ENCODE measurements around the gene TEX54. TPM values are rescaled to one million over a fixed set of nuclear protein-coding genes. Genes with fewer than 3 reads are reported as not detected.

Gene TEX54
- total and polyA plus RNA-seq, 2 of the 13 experiments (the other 11 are each of a cell fraction or from before 2014, with no cell fraction given) = not detected

DNA sequence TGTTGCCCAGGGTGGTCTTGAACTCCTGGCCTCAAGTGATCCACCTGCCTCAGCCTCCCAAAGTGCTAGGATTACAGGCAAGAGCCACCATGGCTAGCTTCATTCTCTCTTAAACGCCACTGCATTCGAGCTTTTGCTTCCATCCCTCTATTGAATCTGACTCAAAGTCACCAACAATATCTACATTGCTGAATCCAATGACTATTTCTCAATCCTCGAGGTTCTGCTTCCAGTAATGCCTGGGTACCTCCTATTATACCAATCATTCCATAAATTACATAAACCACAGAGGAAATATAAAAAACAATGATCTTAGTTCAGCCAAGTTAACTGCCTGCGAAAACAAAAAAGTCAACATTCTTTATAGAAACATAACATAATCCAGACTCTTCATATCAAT lies 15.5 kb downstream of the TEX54 start (continued):
- no peak for TF ChIP-seq AGO2 (optimal IDR thresholded peaks at IDR 0.05; ENCODE audit: low read depth, low read length)

DNA sequence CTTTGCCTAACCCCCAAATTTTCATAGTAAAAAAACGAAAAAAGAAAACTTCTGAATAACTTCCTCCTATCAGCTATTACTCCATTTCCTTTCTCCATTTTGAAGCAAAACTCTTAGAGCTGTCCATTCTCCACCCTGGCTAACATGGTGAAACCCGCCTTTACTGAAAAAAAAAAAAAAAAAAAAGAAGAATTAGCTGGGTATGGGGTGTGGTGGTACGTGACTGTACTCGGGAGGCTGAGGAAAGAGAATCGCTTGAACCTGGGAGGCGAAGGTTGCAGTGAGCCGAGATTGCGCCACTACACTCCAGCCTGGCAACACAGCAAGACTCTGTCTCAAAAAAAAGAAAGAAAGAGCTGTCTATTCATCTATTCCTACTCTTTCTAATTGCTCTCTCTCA lies 16.1 kb downstream of the TEX54 start:
- H3K4me1 ChIP-seq (ENCODE audit: insufficient read depth, low read length) = peaks cover 11% of the 10 kb centered on the region
- H3K27me3 ChIP-seq (ENCODE audit: control insufficient read depth in 1 of 2, insufficient read depth in 2 of 2, low read length in 2 of 2) = no peaks in the 10 kb centered on the region
- POLR2A ChIA-PET = interaction anchor here (0.7 to 1.5 kb wide), 8 partner anchors 10 to 89 kb away, joined by 3 to 7 read pairs (median 4); partner anchors contain the start of genes HNRNPUL2, STX5 and WDR74
- WGBS (ENCODE audit: low lambda C conversion rate) = 94% methylated on average over 8 of the region's 8 CpGs
- peaks cover 4 to 29% of the 10 kb centered on the region in 2 experiments; a peak in 4 of 5 replicates for H3K36me3 ChIP-seq (replicated peaks in 1 of 2; ENCODE audit: control insufficient read depth in 1 of 2, insufficient read depth in 2 of 2, low read length in 2 of 2)
- H3K4me3 ChIP-seq (replicated peaks in 1 of 3; ENCODE audit: insufficient read depth in 1 of 3, low read depth in 2 of 3, low read length in 3 of 3) = no peak overlapping the region
- BruUV-seq (replicated peaks) = no TSS peak
- H3K79me2 ChIP-seq (ENCODE audit: insufficient read depth, low read length) = no peaks in the 10 kb centered on the region
- H3K9ac ChIP-seq (ENCODE audit: insufficient read depth, low read depth, low read length) = no peak overlapping the region
- H4K20me1 ChIP-seq (ENCODE audit: insufficient read depth, low read length) = no peaks in the 10 kb centered on the region
- CTCF ChIA-PET (ENCODE audit: low intra/inter-chr PET ratio, low total read pairs) = no interaction called here
- intact Hi-C loops (cut with micrococcal nuclease; ENCODE audit: unreplicated experiment) = no loop called here
- in situ Hi-C loops (cut with HindIII; ENCODE audit: extremely low pct_ligation_motif_present, low pct_unique_long_range_greater_than_20kb) = no loop called here
- DNase-seq (ENCODE audit: low spot score) (no peak), ATAC-seq (no peak), FAIRE-seq (no peak)
- no peak overlapping the region for H2AFZ ChIP-seq (ENCODE audit: low read length)
- no peaks in the 10 kb centered on the region for H3K9me3 ChIP-seq (ENCODE audit: low read length)
- H3K4me2 ChIP-seq (ENCODE audit: low read depth, low read length) = no peak overlapping the region
- H3K27ac ChIP-seq (ENCODE audit: extremely low read length, insufficient read depth, low read length) = no peak overlapping the region
- no peak for TF ChIP-seq ZNF614 (CRISPR knock-in tag; IDR thresholded peaks at IDR 0.05; ENCODE audit: borderline replicate concordance)
- TF ChIP-seq, protein P1, sequence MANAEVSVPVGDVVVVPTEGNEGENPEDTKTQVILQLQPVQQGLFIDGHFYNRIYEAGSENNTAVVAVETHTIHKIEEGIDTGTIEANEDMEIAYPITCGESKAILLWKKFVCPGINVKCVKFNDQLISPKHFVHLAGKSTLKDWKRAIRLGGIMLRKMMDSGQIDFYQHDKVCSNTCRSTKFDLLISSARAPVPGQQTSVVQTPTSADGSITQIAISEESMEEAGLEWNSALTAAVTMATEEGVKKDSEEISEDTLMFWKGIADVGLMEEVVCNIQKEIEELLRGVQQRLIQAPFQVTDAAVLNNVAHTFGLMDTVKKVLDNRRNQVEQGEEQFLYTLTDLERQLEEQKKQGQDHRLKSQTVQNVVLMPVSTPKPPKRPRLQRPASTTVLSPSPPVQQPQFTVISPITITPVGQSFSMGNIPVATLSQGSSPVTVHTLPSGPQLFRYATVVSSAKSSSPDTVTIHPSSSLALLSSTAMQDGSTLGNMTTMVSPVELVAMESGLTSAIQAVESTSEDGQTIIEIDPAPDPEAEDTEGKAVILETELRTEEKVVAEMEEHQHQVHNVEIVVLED (CRISPR knock-in tag; IDR thresholded peaks at IDR 0.05; ENCODE audit: borderline replicate concordance) = no peak
- TF ChIP-seq ZNF337 (CRISPR knock-in tag; IDR thresholded peaks at IDR 0.05; ENCODE audit: borderline replicate concordance, low read depth) = no peak
- TF ChIP-seq YEATS2 (CRISPR knock-in tag; IDR thresholded peaks at IDR 0.05; ENCODE audit: borderline replicate concordance) = no peak
- TF ChIP-seq, protein P2, sequence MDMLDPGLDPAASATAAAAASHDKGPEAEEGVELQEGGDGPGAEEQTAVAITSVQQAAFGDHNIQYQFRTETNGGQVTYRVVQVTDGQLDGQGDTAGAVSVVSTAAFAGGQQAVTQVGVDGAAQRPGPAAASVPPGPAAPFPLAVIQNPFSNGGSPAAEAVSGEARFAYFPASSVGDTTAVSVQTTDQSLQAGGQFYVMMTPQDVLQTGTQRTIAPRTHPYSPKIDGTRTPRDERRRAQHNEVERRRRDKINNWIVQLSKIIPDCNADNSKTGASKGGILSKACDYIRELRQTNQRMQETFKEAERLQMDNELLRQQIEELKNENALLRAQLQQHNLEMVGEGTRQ (IDR thresholded peaks at IDR 0.05; ENCODE audit: low read depth, low read length) = no peak
- TF ChIP-seq, protein P2 (CRISPR knock-in tag; IDR thresholded peaks at IDR 0.05; ENCODE audit: borderline replicate concordance) = no peak
- TF ChIP-seq, protein P3, sequence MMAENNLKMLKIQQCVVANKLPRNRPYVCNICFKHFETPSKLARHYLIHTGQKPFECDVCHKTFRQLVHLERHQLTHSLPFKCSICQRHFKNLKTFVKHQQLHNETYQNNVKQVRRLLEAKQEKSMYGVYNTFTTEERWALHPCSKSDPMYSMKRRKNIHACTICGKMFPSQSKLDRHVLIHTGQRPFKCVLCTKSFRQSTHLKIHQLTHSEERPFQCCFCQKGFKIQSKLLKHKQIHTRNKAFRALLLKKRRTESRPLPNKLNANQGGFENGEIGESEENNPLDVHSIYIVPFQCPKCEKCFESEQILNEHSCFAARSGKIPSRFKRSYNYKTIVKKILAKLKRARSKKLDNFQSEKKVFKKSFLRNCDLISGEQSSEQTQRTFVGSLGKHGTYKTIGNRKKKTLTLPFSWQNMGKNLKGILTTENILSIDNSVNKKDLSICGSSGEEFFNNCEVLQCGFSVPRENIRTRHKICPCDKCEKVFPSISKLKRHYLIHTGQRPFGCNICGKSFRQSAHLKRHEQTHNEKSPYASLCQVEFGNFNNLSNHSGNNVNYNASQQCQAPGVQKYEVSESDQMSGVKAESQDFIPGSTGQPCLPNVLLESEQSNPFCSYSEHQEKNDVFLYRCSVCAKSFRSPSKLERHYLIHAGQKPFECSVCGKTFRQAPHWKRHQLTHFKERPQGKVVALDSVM (CRISPR knock-in tag; IDR thresholded peaks at IDR 0.05) = no peak
- no peak for TF ChIP-seq CREB1 (IDR thresholded peaks at IDR 0.05)
- TF ChIP-seq CREB1 (CRISPR knock-in tag; IDR thresholded peaks at IDR 0.05) = no peak
- TF ChIP-seq ZNF101 (CRISPR knock-in tag; IDR thresholded peaks at IDR 0.05; ENCODE audit: borderline replicate concordance, low read depth) = no peak
- TF ChIP-seq, protein P4, sequence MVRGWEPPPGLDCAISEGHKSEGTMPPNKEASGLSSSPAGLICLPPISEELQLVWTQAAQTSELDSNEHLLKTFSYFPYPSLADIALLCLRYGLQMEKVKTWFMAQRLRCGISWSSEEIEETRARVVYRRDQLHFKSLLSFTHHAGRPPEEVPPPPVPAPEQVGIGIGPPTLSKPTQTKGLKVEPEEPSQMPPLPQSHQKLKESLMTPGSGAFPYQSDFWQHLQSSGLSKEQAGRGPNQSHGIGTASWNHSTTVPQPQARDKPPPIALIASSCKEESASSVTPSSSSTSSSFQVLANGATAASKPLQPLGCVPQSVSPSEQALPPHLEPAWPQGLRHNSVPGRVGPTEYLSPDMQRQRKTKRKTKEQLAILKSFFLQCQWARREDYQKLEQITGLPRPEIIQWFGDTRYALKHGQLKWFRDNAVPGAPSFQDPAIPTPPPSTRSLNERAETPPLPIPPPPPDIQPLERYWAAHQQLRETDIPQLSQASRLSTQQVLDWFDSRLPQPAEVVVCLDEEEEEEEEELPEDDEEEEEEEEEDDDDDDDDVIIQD (CRISPR knock-in tag; IDR thresholded peaks at IDR 0.05; ENCODE audit: low read depth) = no peak
- no peak for TF ChIP-seq GABPA (IDR thresholded peaks at IDR 0.05; ENCODE audit: low read depth, low read length)
- no peak for TF ChIP-seq GABPA (CRISPR knock-in tag; IDR thresholded peaks at IDR 0.05; ENCODE audit: low read depth)
- TF ChIP-seq, protein P5, sequence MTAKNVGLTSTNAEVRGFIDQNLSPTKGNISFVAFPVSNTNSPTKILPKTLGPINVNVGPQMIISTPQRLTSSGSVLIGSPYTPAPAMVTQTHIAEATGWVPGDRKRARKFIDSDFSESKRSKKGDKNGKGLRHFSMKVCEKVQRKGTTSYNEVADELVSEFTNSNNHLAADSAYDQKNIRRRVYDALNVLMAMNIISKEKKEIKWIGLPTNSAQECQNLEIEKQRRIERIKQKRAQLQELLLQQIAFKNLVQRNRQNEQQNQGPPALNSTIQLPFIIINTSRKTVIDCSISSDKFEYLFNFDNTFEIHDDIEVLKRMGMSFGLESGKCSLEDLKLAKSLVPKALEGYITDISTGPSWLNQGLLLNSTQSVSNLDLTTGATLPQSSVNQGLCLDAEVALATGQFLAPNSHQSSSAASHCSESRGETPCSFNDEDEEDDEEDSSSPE (CRISPR knock-in tag; IDR thresholded peaks at IDR 0.05) = no peak
